K562 (cell line): ENCODE measurements around the gene BTBD2. TPM values are rescaled to one million over a fixed set of nuclear protein-coding genes. Genes with fewer than 3 reads are reported as not detected.

ENCODE experiments used
- CC2D1A ChIP-seq: fragments of 450-650 bp; IDR thresholded peaks from 2 replicates; pipeline ENCODE4 v1.6.1; 2017; ENCODE audit warnings: mild to moderate bottlenecking
- CHD2 ChIP-seq: IDR thresholded peaks from 2 replicates; pipeline ENCODE4 v1.6.1; 2011; ENCODE audit warnings: low read depth, low read length
- CREB3L1 ChIP-seq: fragments of 450-650 bp; IDR thresholded peaks from 2 replicates; pipeline ENCODE4 v1.6.1; 2014; ENCODE audit warnings: low read depth, mild to moderate bottlenecking, moderate library complexity, borderline replicate concordance
- DIDO1 ChIP-seq: fragments of 450-650 bp; IDR thresholded peaks from 2 replicates; pipeline ENCODE4 v1.6.1; 2016; ENCODE audit warnings: low read depth, missing biosample characterization, missing genetic modification characterization
- FOXP4 ChIP-seq: sonication (generic); formaldehyde crosslinking; IDR thresholded peaks from 2 replicates; pipeline ENCODE4 v1.8.0; 2022; ENCODE audit warnings: mild to moderate bottlenecking, missing genetic modification reagents, borderline replicate concordance
- GTF2A2 ChIP-seq: IDR thresholded peaks from 2 replicates; pipeline ENCODE4 v1.6.1; 2016; ENCODE audit warnings: mild to moderate bottlenecking, missing genetic modification characterization, missing compliant biosample characterization
- GTF2F1 ChIP-seq: IDR thresholded peaks from 2 replicates; pipeline ENCODE4 v1.6.1; 2011; ENCODE audit warnings: low read depth, low read length, improper control_type of control experiment
- HEY1 ChIP-seq: fragments of 250-450 bp; sonication (Bioruptor Pico); IDR thresholded peaks from 2 replicates; pipeline ENCODE4 v1.5.0; 2020; ENCODE audit warnings: mild to moderate bottlenecking, moderate library complexity, borderline replicate concordance
- HOMEZ ChIP-seq: fragments of 250-450 bp; sonication (Bioruptor Pico); IDR thresholded peaks from 2 replicates; pipeline ENCODE4 v1.4.0; 2020; ENCODE audit warnings: mild to moderate bottlenecking, moderate library complexity
- IFI16 ChIP-seq: fragments of 250-450 bp; sonication (Bioruptor Pico); IDR thresholded peaks from 2 replicates; pipeline ENCODE4 v2.1.2; 2022; ENCODE audit warnings: mild to moderate bottlenecking, inconsistent platforms
- LARP7 ChIP-seq: fragments of 450-650 bp; IDR thresholded peaks from 2 replicates; pipeline ENCODE4 v1.6.1; 2016
- MAFK ChIP-seq: IDR thresholded peaks from 2 replicates; pipeline ENCODE4 v1.6.1; 2011; ENCODE audit warnings: low read length, improper control_type of control experiment
- MNT ChIP-seq, 2 experiments: fragments of 450-650 bp; conservative IDR thresholded peaks; 2 replicates each; pipeline ENCODE4 v1.6.1; 2017; ENCODE audit warnings: mild to moderate bottlenecking in 2 of 2, moderate library complexity in 2 of 2
- POLR2AphosphoS2 ChIP-seq: IDR thresholded peaks from 2 replicates; pipeline ENCODE4 v1.6.1; 2012; ENCODE audit warnings: low read length, improper control_type of control experiment
- PPARD ChIP-seq: fragments of 250-450 bp; sonication (Bioruptor Pico); IDR thresholded peaks from 2 replicates; pipeline ENCODE4 v1.8.0; 2022; ENCODE audit warnings: inconsistent platforms, mild to moderate bottlenecking, moderate library complexity
- PTTG1 ChIP-seq: fragments of 450-650 bp; IDR thresholded peaks from 2 replicates; pipeline ENCODE4 v1.6.1; 2016; ENCODE audit warnings: low read depth, mild to moderate bottlenecking, missing genetic modification characterization, missing compliant biosample characterization
- RAD21 ChIP-seq, 2 experiments: fragments of 250-450 bp in 1 of 2; fragments of 450-650 bp in 1 of 2; sonication (Bioruptor Pico) in 1 of 2; formaldehyde crosslinking in 1 of 2; IDR thresholded peaks in 1 of 2; conservative IDR thresholded peaks in 1 of 2; 2 replicates each; pipeline versions ENCODE4 v1.4.0 to v1.8.0; 2020 to 2022; ENCODE audit warnings: mild to moderate bottlenecking in 2 of 2, moderate library complexity in 1 of 2
- RAD51 ChIP-seq: fragments of 450-650 bp; IDR thresholded peaks from 2 replicates; pipeline ENCODE4 v1.7.1; 2016; ENCODE audit warnings: low read depth, mild to moderate bottlenecking, borderline replicate concordance
- SOX6 ChIP-seq: fragments of 450-650 bp; IDR thresholded peaks from 2 replicates; pipeline ENCODE4 v1.6.1; 2014; ENCODE audit warnings: mild to moderate bottlenecking
- ZNF395 ChIP-seq: fragments of 200-800 bp; sonication (Bioruptor generic); IDR thresholded peaks from 2 replicates; pipeline ENCODE4 v1.6.1; 2017; ENCODE audit warnings: missing genetic modification characterization, missing compliant biosample characterization
- polyA plus RNA-seq, 8 experiments: library from polyadenylated mRNA; depleted of rRNA in 4 of 8; stranded (reverse) in 5 of 8; unstranded in 3 of 8; fragments of >200 nt; fragmentation: Nextera tagmentation in 2 of 8; fragmentation: Illumina TruSeq in 1 of 8; extraction: Ambion mirVana in 2 of 8; extraction: Trizol in 1 of 8; gene quantifications; 2 replicates each; pipeline versions ENCODE4 v1.2.1 to v1.2.3, GENCODE V29; 2011 to 2014; ENCODE audit warnings: inconsistent platforms in 1 of 8, missing spikeins in 1 of 8
- total RNA-seq, 7 experiments: library from RNA; depleted of rRNA in 6 of 7; stranded (reverse); fragments of >200 nt in 6 of 7; fragmentation: Illumina TruSeq in 2 of 7; extraction: Trizol in 2 of 7; gene quantifications; 2 replicates each; pipeline versions ENCODE4 v1.2.1 to v1.2.3, GENCODE V29; 2011 to 2021; ENCODE audit warnings: low replicate concordance in 1 of 7

The BTBD2 gene
- total and polyA plus RNA-seq, 9 of the 15 experiments (the other 6 are each of a cell fraction or from before 2014, with no cell fraction given) = 0.10 to 15.6 (median 6.9) TPM

GRCh38 chr19:2050991-2051772 is 35.7 kb upstream of the BTBD2 start, which contains the start of gene MKNK2 (continued):
- TF ChIP-seq DIDO1 (tag) (no peak), MNT (conservative IDR thresholded peaks at IDR 0.05) (no peak), RAD21 (CRISPR knock-in tag; conservative IDR thresholded peaks at IDR 0.05 in 1 of 2, IDR thresholded peaks at IDR 0.05 in 1 of 2) (peak in 1 of 2 experiments; percentile 29; a peak in 2 of 4 replicates), GTF2F1 (peak; percentile 98), CHD2 (no peak), RAD51 (no peak), GTF2A2 (tag) (peak; percentile 95), FOXP4 (CRISPR knock-in tag) (peak; percentile 49; the same call in 1 of the 2 replicates), PPARD (no peak), POLR2AphosphoS2 (peak; percentile 53; the same call in 1 of the 2 replicates), PTTG1 (tag) (no peak), LARP7 (no peak), ZNF395 (CRISPR knock-in tag) (peak; percentile 87; the same call in 1 of the 2 replicates), CC2D1A (no peak), MAFK (no peak; the same call in 1 of the 2 replicates), SOX6 (no peak), CREB3L1 (no peak; the same call in 1 of the 2 replicates), HOMEZ (CRISPR knock-in tag) (no peak), HEY1 (CRISPR knock-in tag) (no peak), IFI16 (CRISPR knock-in tag) (no peak)
